Measurements from ENCODE around the gene PLPP1. TPM values are rescaled to one million over a fixed set of nuclear protein-coding genes. Genes with fewer than 3 reads are reported as not detected.
A peak's percentile ranks its signal among the peaks of the same experiment; 100 is the strongest.

Gene PLPP1
- polyA plus RNA-seq, 2 of the 4 experiments (the other 2 are of a cell fraction) = 37.7 to 71.6 TPM

GRCh38 chr5:55480781-55481180 is 54.0 kb downstream of the PLPP1 start:
- TF ChIP-seq ZNF302 (CRISPR knock-in tag; IDR thresholded peaks at IDR 0.05) = no peak
- Histone ChIP-seq H3K27ac (no peak overlapping the region), H3K4me2 (no peak overlapping the region), H3K9me3 (no peaks in the 10 kb centered on the region), H3K4me3 (no peak overlapping the region), H3K4me1 (no peaks in the 10 kb centered on the region)
- 88% methylated on average over 3 of the region's 3 CpGs for WGBS (ENCODE audit: missing lambda C conversion rate)
- no peak for FAIRE-seq
- no peak for ATAC-seq
- POLR2A ChIA-PET = no interaction called here
- CTCF ChIA-PET = no interaction called here
- no peak for DNase-seq (ENCODE audit: low read depth in 1 of 2, low spot score in 1 of 2)

- H3K4me2 ChIP-seq = no peak overlapping the region
- 85% methylated on average over 1 of the region's 1 CpG for WGBS (ENCODE audit: missing lambda C conversion rate)
- DNase-seq (ENCODE audit: low read depth in 1 of 2, low spot score in 1 of 2) (no peak), ATAC-seq (no peak), FAIRE-seq (no peak)
- no peak overlapping the region for H3K27ac ChIP-seq
- TF ChIP-seq MAFK (IDR thresholded peaks at IDR 0.05; ENCODE audit: partially characterized antibody) = peak; percentile 89
- no peak for TF ChIP-seq REST (IDR thresholded peaks at IDR 0.05)
- peaks cover 9% of the 10 kb centered on the region; the same call in 2 of the 3 replicates for H3K4me1 ChIP-seq
- CTCF ChIA-PET = no interaction called here
- no peaks in the 10 kb centered on the region for H3K9me3 ChIP-seq
- no peak overlapping the region for H3K4me3 ChIP-seq
- POLR2A ChIA-PET = no interaction called here
Measured at GRCh38 chr5:55472642-55473041, 62.1 kb downstream of the PLPP1 start.

GRCh38 chr5:55471468-55471867 is 63.3 kb downstream of the PLPP1 start:
- H3K9me3 ChIP-seq = no peaks in the 10 kb centered on the region
- ATAC-seq = no peak
- H3K4me2 ChIP-seq = 0 out of 3 replicates have a peak overlapping the region, but pooled peaks have one; percentile 8
- POLR2A ChIA-PET = no interaction called here
- H3K27ac ChIP-seq = no peak overlapping the region
- FAIRE-seq = no peak
- peaks cover 9% of the 10 kb centered on the region; the same call in 2 of the 3 replicates for H3K4me1 ChIP-seq
- CTCF ChIA-PET = interaction anchor here (1.2 kb wide), 1 partner anchor 31 kb away, joined by 3 read pairs; no protein-coding TSS in a partner anchor
- TF ChIP-seq ZSCAN20 (CRISPR knock-in tag; IDR thresholded peaks at IDR 0.05) (no peak), ZNF302 (CRISPR knock-in tag; IDR thresholded peaks at IDR 0.05) (no peak), RAD21 (conservative IDR thresholded peaks at IDR 0.05 in 1 of 2, IDR thresholded peaks at IDR 0.05 in 1 of 2) (no peak), CBX2 (IDR thresholded peaks at IDR 0.05; ENCODE audit: borderline replicate concordance, low read depth) (no peak), POLR2AphosphoS2 (conservative IDR thresholded peaks at IDR 0.05; ENCODE audit: low read length) (no peak), REST (IDR thresholded peaks at IDR 0.05) (no peak), MAX (IDR thresholded peaks at IDR 0.05) (no peak), RARB (CRISPR knock-in tag; IDR thresholded peaks at IDR 0.05) (no peak), HMGXB4 (CRISPR knock-in tag; IDR thresholded peaks at IDR 0.05; ENCODE audit: borderline replicate concordance) (no peak), HOXA7 (CRISPR knock-in tag; IDR thresholded peaks at IDR 0.05) (no peak), ATOH8 (CRISPR knock-in tag; IDR thresholded peaks at IDR 0.05; ENCODE audit: low read depth) (no peak), RCOR1 (IDR thresholded peaks at IDR 0.05; ENCODE audit: low read depth, low read length) (no peak), RNF2 (IDR thresholded peaks at IDR 0.05; ENCODE audit: borderline replicate concordance, low read depth) (no peak), SMC3 (IDR thresholded peaks at IDR 0.05) (no peak), PHF8 (IDR thresholded peaks at IDR 0.05; ENCODE audit: borderline replicate concordance, low read depth) (no peak), JUNB (IDR thresholded peaks at IDR 0.05) (no peak), ESRRA (IDR thresholded peaks at IDR 0.05; ENCODE audit: borderline replicate concordance, low read length) (no peak), TP53 (CRISPR knock-in tag; IDR thresholded peaks at IDR 0.05) (no peak), JUN (IDR thresholded peaks at IDR 0.05) (no peak)
- WGBS (ENCODE audit: missing lambda C conversion rate) = 10% methylated on average over 1 of the region's 1 CpG
- DNase-seq (ENCODE audit: low read depth in 1 of 2, low spot score in 1 of 2) = no peak
- H3K4me3 ChIP-seq = no peak overlapping the region

Measured in A549 (cell line).